ENCODE data around the gene PRKX. TPM values are rescaled to one million over a fixed set of nuclear protein-coding genes. Genes with fewer than 3 reads are reported as not detected.

The PRKX gene
- total and polyA plus RNA-seq, 2 of the 8 experiments (the other 6 are each of a cell fraction or from before 2014, with no cell fraction given): 19.4 to 55.3 TPM

- no peak for TF ChIP-seq CHD7 (IDR thresholded peaks at IDR 0.05; ENCODE audit: insufficient replicate concordance, low read length)
- TF ChIP-seq SAP30 (IDR thresholded peaks at IDR 0.05; ENCODE audit: insufficient read depth, insufficient replicate concordance, low read length): no peak
- TF ChIP-seq CTBP2 (IDR thresholded peaks at IDR 0.05; ENCODE audit: borderline replicate concordance, insufficient read depth, insufficient read length, low read length): no peak
- TF ChIP-seq, protein P1, sequence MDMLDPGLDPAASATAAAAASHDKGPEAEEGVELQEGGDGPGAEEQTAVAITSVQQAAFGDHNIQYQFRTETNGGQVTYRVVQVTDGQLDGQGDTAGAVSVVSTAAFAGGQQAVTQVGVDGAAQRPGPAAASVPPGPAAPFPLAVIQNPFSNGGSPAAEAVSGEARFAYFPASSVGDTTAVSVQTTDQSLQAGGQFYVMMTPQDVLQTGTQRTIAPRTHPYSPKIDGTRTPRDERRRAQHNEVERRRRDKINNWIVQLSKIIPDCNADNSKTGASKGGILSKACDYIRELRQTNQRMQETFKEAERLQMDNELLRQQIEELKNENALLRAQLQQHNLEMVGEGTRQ (IDR thresholded peaks at IDR 0.05; ENCODE audit: low read length): no peak
- no peak for TF ChIP-seq SP4 (IDR thresholded peaks at IDR 0.05; ENCODE audit: low read length)
- TF ChIP-seq GABPA (IDR thresholded peaks at IDR 0.05; ENCODE audit: borderline replicate concordance, insufficient read depth, low read length): no peak
- TF ChIP-seq RBBP5 (IDR thresholded peaks at IDR 0.05; ENCODE audit: borderline replicate concordance, low read depth, low read length): no peak
- no peak for TF ChIP-seq CBX5 (IDR thresholded peaks at IDR 0.05; ENCODE audit: low read depth, low read length)
- no peak for TF ChIP-seq BACH1 (IDR thresholded peaks at IDR 0.05; ENCODE audit: low read length)
- TF ChIP-seq SUZ12 (IDR thresholded peaks at IDR 0.05; ENCODE audit: low read length): no peak
These were observed 33.0 kb downstream of the PRKX start (continued) for GRCh38 chrX:3680459-3680858.
